ENCODE data around the gene APOO. TPM values are rescaled to one million over a fixed set of nuclear protein-coding genes. Genes with fewer than 3 reads are reported as not detected.

Gene APOO
- total RNA-seq, 1 donor from 2014 or later = 36.2 TPM

DNA sequence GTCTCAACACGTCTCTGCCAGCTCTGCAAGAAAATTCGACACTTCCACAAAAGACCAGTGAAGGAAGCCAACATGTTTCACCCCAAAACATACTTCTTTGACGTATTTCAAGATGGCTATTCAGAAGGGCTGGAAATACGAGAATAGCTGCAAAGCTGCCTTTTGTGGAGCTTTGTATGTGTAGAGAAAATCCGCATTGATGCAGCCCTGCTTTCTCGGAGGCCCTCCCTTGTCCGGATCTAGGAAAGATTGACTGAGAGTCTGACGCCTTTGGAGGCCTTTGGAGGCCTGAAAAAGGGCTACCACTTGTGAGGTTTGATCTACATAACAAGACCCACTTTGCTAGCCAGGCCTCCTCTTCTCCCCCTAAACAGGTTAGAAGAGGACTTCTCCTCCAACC, 112.5 kb downstream of the APOO start:
- Mint-ChIP-seq H3K9me3 (ENCODE audit: unreplicated experiment) (peaks cover 1% of the 10 kb centered on the region), H3K4me1 (ENCODE audit: low read depth, unreplicated experiment) (peaks cover 3% of the 10 kb centered on the region), H3K4me3 (ENCODE audit: unreplicated experiment) (no peak overlapping the region), H3K36me3 (ENCODE audit: unreplicated experiment) (no peaks in the 10 kb centered on the region), H3K27ac (ENCODE audit: unreplicated experiment) (no peak overlapping the region), H3K27me3 (ENCODE audit: unreplicated experiment) (no peaks in the 10 kb centered on the region)
- no peak for DNase-seq
- TF ChIP-seq, protein P1, sequence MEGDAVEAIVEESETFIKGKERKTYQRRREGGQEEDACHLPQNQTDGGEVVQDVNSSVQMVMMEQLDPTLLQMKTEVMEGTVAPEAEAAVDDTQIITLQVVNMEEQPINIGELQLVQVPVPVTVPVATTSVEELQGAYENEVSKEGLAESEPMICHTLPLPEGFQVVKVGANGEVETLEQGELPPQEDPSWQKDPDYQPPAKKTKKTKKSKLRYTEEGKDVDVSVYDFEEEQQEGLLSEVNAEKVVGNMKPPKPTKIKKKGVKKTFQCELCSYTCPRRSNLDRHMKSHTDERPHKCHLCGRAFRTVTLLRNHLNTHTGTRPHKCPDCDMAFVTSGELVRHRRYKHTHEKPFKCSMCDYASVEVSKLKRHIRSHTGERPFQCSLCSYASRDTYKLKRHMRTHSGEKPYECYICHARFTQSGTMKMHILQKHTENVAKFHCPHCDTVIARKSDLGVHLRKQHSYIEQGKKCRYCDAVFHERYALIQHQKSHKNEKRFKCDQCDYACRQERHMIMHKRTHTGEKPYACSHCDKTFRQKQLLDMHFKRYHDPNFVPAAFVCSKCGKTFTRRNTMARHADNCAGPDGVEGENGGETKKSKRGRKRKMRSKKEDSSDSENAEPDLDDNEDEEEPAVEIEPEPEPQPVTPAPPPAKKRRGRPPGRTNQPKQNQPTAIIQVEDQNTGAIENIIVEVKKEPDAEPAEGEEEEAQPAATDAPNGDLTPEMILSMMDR (IDR thresholded peaks at IDR 0.05; ENCODE audit: partially characterized antibody, unreplicated experiment) = no peak

DNA sequence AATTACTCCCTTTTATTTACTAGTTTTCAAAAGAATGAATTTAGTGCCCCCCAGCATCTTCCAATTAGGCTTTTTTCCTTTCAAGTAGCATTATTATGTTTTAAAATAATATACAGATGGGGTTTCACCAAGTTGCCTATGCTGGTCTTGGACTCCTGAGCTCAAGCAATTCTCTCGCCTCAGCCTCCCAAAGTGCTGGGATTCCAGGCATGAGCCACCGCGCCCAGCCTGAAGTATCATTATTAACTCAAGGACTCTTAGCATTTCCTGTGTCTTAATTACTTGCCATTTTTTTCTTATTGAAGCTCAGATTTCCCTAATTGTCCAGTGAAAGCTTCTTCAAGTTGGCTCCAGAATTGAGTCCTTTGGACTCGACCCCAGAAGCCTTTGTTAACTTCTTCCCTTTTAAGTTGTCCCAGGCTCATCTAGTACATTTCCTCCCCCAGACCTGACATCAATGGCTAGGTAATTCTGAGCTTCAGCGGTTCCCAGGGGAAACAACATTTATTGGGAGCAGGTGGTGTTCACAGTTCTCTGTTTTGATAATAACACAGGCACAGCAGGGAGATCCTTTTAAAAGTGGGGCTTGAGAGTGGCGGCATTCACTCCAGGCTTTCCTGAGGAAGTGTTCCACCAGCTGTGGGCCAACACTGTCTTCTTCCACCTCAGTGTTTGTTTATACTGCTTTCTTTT, 114.7 kb downstream of the APOO start:
- DNase-seq = peak; percentile 22
- TF ChIP-seq, protein P1 (IDR thresholded peaks at IDR 0.05; ENCODE audit: partially characterized antibody, unreplicated experiment) = no peak
- Mint-ChIP-seq H3K36me3 (ENCODE audit: unreplicated experiment) (no peaks in the 10 kb centered on the region), H3K27ac (ENCODE audit: unreplicated experiment) (peak overlapping the region; percentile 43), H3K9me3 (ENCODE audit: unreplicated experiment) (peaks cover 1% of the 10 kb centered on the region), H3K4me3 (ENCODE audit: unreplicated experiment) (no peak overlapping the region), H3K27me3 (ENCODE audit: unreplicated experiment) (no peaks in the 10 kb centered on the region), H3K4me1 (ENCODE audit: low read depth, unreplicated experiment) (peaks cover 5% of the 10 kb centered on the region)

DNA sequence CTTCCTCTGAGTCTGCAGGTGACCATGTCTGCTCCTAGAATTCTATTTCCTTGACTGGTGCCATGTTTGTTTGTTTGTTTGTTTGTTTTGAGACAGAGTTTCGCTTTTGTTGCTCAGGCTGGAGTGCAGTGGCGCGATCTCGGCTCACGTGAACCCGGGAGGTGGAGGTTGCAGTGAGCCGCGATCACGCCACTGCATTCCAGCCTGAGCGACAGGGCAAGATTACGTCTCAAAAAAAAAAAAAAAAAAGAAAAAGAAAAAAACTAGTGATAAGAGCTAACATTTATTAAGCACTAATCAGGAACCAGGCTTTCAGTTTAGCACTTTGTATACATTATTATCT, 117.6 kb downstream of the APOO start:
- Mint-ChIP-seq H3K9me3 (ENCODE audit: unreplicated experiment) (peaks cover 1% of the 10 kb centered on the region), H3K4me1 (ENCODE audit: low read depth, unreplicated experiment) (peaks cover 5% of the 10 kb centered on the region), H3K27ac (ENCODE audit: unreplicated experiment) (no peak overlapping the region), H3K27me3 (ENCODE audit: unreplicated experiment) (no peaks in the 10 kb centered on the region), H3K36me3 (ENCODE audit: unreplicated experiment) (no peaks in the 10 kb centered on the region), H3K4me3 (ENCODE audit: unreplicated experiment) (no peak overlapping the region)
- TF ChIP-seq, protein P1 (IDR thresholded peaks at IDR 0.05; ENCODE audit: partially characterized antibody, unreplicated experiment) = no peak
- no peak for DNase-seq

DNA sequence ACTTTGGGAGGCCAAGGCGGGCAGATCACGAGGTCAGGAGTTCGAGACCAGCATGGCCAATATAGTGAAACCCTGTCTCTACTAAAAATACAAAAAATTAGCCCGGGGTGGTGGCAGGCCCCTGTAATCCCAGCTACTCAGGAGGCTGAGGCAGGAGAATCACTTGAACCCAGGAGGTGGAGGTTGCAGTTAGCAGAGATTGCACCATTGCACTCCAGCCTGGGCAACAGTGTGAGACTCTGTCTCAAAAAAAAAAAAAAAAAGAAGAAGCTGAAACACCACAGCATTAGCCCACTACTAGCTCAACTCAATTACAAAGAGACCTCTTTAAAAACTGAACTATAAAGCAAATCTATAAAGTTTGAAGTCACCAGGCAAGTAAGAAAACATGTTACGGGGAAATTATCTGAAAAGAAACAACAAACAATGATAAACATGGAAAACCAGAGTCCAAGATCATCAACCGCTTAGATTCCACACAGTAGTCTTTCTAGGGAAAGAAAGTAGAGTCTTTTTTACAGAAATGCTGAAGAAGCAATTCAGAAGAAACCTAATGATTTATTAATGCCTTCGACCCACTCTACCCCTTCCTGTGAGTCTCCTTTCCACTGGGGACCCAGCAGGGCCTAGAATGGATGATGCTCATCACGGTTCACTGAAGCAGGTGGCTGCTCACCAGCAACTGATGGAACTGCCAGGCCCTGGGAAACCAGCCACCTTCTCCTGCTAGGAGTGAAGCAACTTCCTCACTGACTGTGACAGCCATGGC, 118.2 kb downstream of the APOO start:
- Mint-ChIP-seq H3K27ac (ENCODE audit: unreplicated experiment) (no peak overlapping the region), H3K9me3 (ENCODE audit: unreplicated experiment) (peaks cover 1% of the 10 kb centered on the region), H3K27me3 (ENCODE audit: unreplicated experiment) (no peaks in the 10 kb centered on the region), H3K4me3 (ENCODE audit: unreplicated experiment) (no peak overlapping the region), H3K4me1 (ENCODE audit: low read depth, unreplicated experiment) (peaks cover 5% of the 10 kb centered on the region), H3K36me3 (ENCODE audit: unreplicated experiment) (no peaks in the 10 kb centered on the region)
- DNase-seq = peak; percentile 16
- TF ChIP-seq, protein P1 (IDR thresholded peaks at IDR 0.05; ENCODE audit: partially characterized antibody, unreplicated experiment) = no peak

DNA sequence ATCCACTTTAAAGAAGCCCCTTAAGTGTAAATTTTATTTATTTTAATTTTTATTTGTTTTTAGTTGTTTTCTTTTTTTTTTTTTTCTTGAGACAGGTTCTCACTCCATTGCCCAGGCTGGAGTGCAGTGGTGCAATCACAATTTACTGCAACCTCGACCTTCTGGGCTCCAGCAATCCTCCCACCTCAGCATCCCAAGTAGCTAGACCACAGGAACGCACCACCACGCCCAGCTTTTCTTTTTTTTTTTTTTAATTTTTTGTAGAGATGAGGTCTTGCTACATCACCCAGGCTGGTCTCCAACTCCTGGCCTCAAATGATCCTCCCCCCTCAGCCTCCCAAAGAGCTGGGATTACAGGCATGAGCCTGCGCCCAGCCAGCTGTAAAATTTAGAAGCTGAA, 118.8 kb downstream of the APOO start:
- no peak for DNase-seq
- Mint-ChIP-seq H3K36me3 (ENCODE audit: unreplicated experiment) (no peaks in the 10 kb centered on the region), H3K4me1 (ENCODE audit: low read depth, unreplicated experiment) (peaks cover 5% of the 10 kb centered on the region), H3K27me3 (ENCODE audit: unreplicated experiment) (no peaks in the 10 kb centered on the region), H3K4me3 (ENCODE audit: unreplicated experiment) (no peak overlapping the region), H3K9me3 (ENCODE audit: unreplicated experiment) (peaks cover 1% of the 10 kb centered on the region), H3K27ac (ENCODE audit: unreplicated experiment) (no peak overlapping the region)
- TF ChIP-seq, protein P1 (IDR thresholded peaks at IDR 0.05; ENCODE audit: partially characterized antibody, unreplicated experiment) = no peak

Data from glutamatergic neuron (in vitro differentiated cells).